Glutamatergic neuron (in vitro differentiated cells): ENCODE data around the gene MICAL3. TPM values are rescaled to one million over a fixed set of nuclear protein-coding genes. Genes with fewer than 3 reads are reported as not detected.

Experiments
- DNase-seq: peaks from one replicate; pipeline ENCODE4 v3.0.0; 2022
- H3K27ac Mint-ChIP-seq: one replicate; pipeline ENCODE4 v1.8.0; 2020; ENCODE audit warnings: mild to moderate bottlenecking, mixed read lengths, inconsistent platforms; ENCODE audit not compliant: unreplicated experiment
- H3K27me3 Mint-ChIP-seq: one replicate; pipeline ENCODE4 v1.8.0; 2020; ENCODE audit warnings: mild to moderate bottlenecking, moderate library complexity, mixed read lengths, inconsistent platforms; ENCODE audit not compliant: unreplicated experiment
- H3K36me3 Mint-ChIP-seq: one replicate; pipeline ENCODE4 v1.8.0; 2020; ENCODE audit warnings: mild to moderate bottlenecking, mixed read lengths, inconsistent platforms; ENCODE audit not compliant: unreplicated experiment
- H3K4me1 Mint-ChIP-seq: one replicate; pipeline ENCODE4 v1.8.0; 2020; ENCODE audit warnings: mild to moderate bottlenecking, low read depth, mixed read lengths, inconsistent platforms; ENCODE audit not compliant: unreplicated experiment
- H3K4me3 Mint-ChIP-seq: one replicate; pipeline ENCODE4 v1.8.0; 2020; ENCODE audit warnings: mild to moderate bottlenecking, mixed read lengths, inconsistent platforms; ENCODE audit not compliant: unreplicated experiment
- H3K9me3 Mint-ChIP-seq: one replicate; pipeline ENCODE4 v1.8.0; 2020; ENCODE audit warnings: mild to moderate bottlenecking, moderate library complexity, mixed read lengths, inconsistent platforms; ENCODE audit not compliant: unreplicated experiment
- CTCF ChIP-seq: fragments of 200-600 bp; sonication (generic); IDR thresholded peaks from one replicate; pipeline ENCODE4 v1.5.0; 2021; ENCODE audit not compliant: partially characterized antibody, unreplicated experiment
- total RNA-seq: library from RNA; stranded (reverse); fragmentation: NEBNext Ultra II Directional; extraction: Animal tissue kit (Norgen Biotek cat#: 25700); gene quantifications from one replicate; pipeline ENCODE4 v1.2.1, GENCODE V29; 2021; ENCODE audit not compliant: unreplicated experiment

Gene MICAL3
- total RNA-seq, 1 donor from 2014 or later, result 132 TPM

GRCh38 chr22:17823226-17823625, 201.1 kb downstream of the MICAL3 start:
- no peak for TF ChIP-seq CTCF
- Mint-ChIP-seq H3K27me3 (peaks cover 4% of the 10 kb centered on the region), H3K36me3 (no peaks in the 10 kb centered on the region), H3K9me3 (peaks cover 2% of the 10 kb centered on the region), H3K4me1 (no peaks in the 10 kb centered on the region), H3K4me3 (no peak overlapping the region), H3K27ac (no peak overlapping the region)
- DNase-seq, result no peak

- no peaks in the 10 kb centered on the region for H3K36me3 Mint-ChIP-seq
- no peak overlapping the region for H3K27ac Mint-ChIP-seq
- TF ChIP-seq CTCF, result no peak
- H3K4me1 Mint-ChIP-seq, result no peaks in the 10 kb centered on the region
- peaks cover 2% of the 10 kb centered on the region for H3K9me3 Mint-ChIP-seq
- no peak overlapping the region for H3K4me3 Mint-ChIP-seq
- peaks cover 4% of the 10 kb centered on the region for H3K27me3 Mint-ChIP-seq
- DNase-seq, result no peak
Observed at GRCh38 chr22:17822087-17822486, 202.3 kb downstream of the MICAL3 start.

DNA sequence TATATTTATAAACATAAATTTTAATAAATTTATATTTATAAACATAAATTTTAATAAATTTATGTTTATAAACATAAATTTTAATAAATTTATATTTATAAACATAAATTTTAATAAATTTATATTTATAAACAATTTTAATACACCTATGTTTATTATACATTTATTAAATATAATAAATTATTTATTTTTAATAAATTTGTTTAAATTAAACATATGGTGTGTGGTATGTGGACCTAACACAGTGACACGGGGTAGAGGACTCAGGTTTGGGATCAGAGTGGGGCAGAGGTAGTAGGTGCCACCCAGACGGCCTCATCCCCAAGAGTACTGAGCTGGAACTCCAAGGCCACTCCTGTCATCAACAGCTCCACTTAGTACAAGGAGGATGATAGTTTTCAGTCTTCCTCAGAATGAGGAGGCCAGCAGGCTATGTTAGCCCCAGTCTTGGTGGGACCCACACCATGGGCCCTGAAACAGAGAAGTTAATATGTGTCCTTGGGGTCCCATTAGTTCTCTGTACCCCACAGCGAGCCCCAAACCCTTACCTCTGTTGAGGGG, 203.4 kb downstream of the MICAL3 start:
- H3K27me3 Mint-ChIP-seq, result no peaks in the 10 kb centered on the region
- H3K27ac Mint-ChIP-seq, result no peak overlapping the region
- no peak overlapping the region for H3K4me3 Mint-ChIP-seq
- no peaks in the 10 kb centered on the region for H3K36me3 Mint-ChIP-seq
- H3K4me1 Mint-ChIP-seq, result no peaks in the 10 kb centered on the region
- TF ChIP-seq CTCF, result no peak
- no peak for DNase-seq
- H3K9me3 Mint-ChIP-seq, result peaks cover 3% of the 10 kb centered on the region

DNA sequence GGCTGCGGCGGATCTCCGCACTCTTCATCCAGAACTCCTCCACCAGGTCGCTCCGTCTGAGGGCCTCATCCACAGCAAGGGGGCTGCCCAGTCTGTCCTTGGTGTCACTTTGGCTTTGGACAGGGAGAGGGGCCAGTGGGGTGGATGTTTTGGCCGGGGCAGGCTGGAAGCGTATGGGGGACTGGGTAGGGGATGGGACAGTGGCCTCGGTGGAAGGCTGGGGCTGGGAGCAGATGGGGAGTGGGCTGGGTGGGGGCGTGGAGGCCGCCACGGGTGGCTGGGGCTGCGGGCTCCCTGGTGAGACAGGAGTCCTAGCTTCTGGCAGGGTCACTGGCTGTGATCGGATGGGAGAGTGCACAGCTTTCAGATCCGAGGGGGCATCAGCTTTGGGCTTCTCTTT, 205.7 kb downstream of the MICAL3 start:
- Mint-ChIP-seq H3K9me3 (peaks cover 6% of the 10 kb centered on the region), H3K4me1 (no peaks in the 10 kb centered on the region), H3K4me3 (no peak overlapping the region), H3K27me3 (peaks cover 2% of the 10 kb centered on the region), H3K36me3 (no peaks in the 10 kb centered on the region), H3K27ac (no peak overlapping the region)
- no peak for TF ChIP-seq CTCF
- no peak for DNase-seq

DNA sequence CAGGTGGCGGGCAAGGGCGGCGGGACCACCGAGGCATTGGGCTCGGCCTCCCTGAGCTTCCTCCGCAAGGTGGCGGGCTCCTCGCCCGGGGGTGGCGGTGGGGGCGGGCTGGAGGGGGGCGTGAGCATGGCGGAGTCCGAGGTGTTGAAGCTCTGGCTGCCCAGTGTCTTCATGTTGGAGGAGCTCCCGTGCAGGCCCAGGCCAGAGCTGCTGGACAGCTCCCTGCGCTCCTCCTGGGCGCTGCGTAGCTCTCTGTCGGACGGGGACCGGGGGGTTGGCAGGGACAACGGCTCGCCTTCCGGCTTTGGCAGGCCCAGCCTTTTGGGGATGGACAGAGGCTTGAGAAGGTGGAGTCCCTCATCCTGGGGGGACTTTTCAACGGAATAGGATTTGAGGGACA, 206.2 kb downstream of the MICAL3 start:
- Mint-ChIP-seq H3K4me1 (no peaks in the 10 kb centered on the region), H3K27ac (no peak overlapping the region), H3K36me3 (no peaks in the 10 kb centered on the region), H3K4me3 (no peak overlapping the region), H3K27me3 (peaks cover 2% of the 10 kb centered on the region), H3K9me3 (peaks cover 6% of the 10 kb centered on the region)
- no peak for DNase-seq
- TF ChIP-seq CTCF, result no peak
